Nucleus accumbens (tissue), 56 donors: ENCODE data around the gene XPO6.

Source experiments
- DNase-seq, 56 donors: peaks; one replicate each; lab custom pipeline; 2025; lab: John Stamatoyannopoulos, UW

The XPO6 gene

DNA sequence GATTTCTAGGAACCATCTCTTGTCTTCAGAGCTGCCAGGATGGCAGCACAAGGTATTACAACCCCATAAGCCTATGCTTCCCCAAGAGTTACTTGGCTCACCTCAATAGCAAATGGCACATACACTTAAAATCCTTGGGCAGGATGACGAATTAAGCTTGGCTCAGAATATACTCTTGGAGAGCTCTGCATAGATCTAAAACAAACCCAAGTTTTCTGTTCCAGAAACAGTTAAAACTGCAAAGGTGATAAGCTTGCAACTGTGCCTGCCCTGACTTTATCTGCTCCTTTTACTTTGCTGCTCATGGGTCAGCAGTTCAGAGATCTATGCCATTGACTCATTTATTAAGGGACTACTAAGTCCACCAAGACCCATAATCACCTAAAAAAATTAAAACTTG, 26.1 kb downstream of the XPO6 start:
- DNase-seq = no peak

- DNase-seq = no peak
These were observed 27.1 kb downstream of the XPO6 start for GRCh38 chr16:28184625-28185024.

DNA sequence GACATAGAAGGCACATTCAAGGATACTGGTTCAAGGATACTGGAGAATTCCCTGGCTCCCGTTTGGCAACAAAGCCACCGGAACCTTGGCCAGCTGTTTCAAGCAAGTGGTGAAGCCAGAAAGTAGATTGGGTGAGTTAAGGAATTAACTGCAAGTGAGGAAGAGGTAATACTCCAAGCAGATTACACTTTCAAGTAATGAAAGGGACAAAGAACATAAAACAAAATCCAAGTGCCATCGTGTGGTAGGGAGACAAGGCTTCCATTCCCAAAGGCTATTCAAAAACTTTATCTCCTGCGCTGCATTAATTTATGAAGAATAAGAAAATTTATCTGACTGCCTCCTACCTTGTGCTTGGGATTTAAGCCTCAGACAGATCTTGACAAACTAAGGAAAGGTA, 27.8 kb downstream of the XPO6 start:
- no peak for DNase-seq

GRCh38 chr16:28183484-28183883, 28.3 kb downstream of the XPO6 start:
- no peak for DNase-seq

- DNase-seq = no peak
These were observed 29.0 kb downstream of the XPO6 start for GRCh38 chr16:28182801-28183200.

DNA sequence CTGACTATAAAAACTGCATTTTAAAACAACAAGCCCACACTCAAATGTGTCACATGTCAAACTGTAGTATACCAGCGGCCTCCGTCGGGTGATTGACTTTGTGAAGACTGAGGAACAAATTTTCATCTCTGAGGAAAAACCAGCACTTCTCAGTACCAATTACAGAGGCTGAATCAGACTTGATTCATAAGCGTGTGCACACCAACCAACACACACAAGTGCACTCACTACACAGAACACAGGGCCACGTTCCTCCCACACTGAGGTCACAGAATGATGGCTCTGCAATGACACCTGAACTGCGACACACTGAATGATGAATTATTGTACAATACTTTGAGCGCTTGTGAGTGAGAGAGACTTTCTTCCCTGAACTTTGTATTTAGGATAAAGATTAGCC, 29.6 kb downstream of the XPO6 start:
- peak in 8 of 56 donors; percentile 2 to 42 (median 24) for DNase-seq

DNA sequence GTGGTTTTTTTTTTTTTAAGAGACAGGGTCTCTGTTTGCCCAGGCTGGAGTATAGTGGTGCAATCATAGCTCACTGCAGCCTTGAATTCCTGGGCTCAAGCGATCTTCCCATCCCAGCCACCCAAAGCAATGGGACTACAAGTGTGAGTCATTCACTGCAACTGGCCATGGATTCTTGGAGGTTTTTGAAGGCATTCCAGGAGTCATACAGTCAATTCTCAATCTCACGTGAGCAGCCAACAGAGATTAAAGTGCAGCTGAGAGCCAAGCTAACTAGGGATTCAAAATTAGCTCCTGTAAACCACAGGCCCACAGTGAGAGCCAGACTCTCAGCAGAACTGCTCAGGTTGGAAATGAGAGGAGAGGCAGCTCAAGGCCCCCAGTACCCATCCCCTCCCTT, 30.2 kb downstream of the XPO6 start:
- DNase-seq = peak in 1 of 56 donors; percentile 10

DNA sequence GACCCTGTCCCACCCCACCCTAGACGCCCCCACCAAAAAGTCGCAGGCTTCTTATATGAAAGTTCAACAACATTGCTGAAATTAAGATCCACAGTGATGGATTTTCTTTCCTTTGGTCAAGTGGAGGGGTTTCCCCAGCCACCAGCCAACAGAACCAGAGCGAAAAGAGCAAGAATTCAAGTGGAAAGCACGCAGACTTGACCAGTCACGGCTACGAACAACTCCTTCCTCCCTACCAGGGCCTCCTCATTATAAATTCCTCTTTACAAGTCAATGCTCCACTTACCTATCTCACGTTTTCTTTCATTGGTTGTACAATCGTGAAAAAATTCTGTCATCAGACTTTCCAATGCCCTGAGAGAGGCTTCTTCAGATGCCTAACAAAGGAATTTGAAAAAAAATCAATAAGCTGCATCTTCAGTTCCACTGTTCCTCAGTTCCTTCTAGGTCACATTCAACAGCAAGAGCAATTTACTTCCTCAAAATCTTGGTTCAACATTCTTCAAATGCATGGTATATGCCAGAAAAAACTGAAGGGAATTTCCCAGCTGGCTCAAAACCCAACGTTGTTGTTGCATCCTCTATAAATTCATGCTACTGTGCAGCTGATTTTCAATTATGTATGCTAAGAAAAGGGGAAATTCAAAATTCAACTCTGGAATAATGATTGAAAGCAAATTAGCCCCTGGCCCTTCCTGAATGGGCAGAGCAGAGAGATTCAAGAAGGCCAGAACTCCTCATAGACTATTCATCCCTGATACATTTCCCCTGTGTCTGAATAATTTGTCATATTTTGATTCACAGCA, 30.9 kb downstream of the XPO6 start:
- DNase-seq = no peak

- no peak for DNase-seq
These were observed 32.4 kb downstream of the XPO6 start for GRCh38 chr16:28179354-28179753.

- no peak for DNase-seq
These were observed 36.0 kb downstream of the XPO6 start for GRCh38 chr16:28175715-28176114.

DNA sequence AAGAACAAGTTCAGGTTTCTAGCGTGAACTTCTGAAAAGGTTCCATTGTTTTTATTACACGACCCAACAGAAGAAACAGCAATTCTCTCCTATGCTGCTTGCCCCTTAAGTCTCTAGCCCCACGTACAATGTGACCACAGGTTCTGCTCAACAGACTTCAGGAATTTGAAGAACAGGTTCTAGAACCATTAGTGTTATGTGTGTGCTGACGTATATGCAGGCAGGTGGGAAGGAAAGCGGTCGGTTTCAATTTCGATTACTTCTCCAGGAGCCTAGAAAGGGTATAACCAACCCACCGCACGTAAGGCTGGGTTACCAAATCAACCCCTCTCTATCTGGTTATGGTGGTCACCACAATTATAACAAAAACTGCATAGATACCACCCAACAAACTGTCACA, 39.4 kb downstream of the XPO6 start:
- DNase-seq = no peak

DNA sequence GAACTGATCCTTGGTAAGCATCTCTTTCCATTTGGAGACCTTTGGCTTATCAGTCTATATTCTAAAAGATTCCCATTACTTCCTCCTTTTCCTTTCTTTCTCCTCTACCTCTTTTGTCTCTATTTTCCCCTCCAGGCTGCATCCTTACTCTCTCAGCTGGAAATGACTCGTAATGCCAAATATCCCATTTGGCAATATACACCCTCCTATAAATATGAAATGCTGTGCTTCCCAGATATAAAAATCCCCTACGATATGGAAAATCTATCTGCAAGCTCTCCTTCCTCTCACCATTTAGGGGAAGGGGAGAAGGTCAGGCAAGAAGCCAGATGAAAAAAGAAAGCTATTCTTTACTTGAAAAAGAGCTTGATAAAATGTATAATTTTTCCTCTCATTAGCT, 39.9 kb downstream of the XPO6 start:
- DNase-seq = no peak

GRCh38 chr16:28168991-28169554, 42.7 kb downstream of the XPO6 start:
- DNase-seq = no peak

GRCh38 chr16:28167730-28168129, 44.0 kb downstream of the XPO6 start:
- DNase-seq = no peak

DNA sequence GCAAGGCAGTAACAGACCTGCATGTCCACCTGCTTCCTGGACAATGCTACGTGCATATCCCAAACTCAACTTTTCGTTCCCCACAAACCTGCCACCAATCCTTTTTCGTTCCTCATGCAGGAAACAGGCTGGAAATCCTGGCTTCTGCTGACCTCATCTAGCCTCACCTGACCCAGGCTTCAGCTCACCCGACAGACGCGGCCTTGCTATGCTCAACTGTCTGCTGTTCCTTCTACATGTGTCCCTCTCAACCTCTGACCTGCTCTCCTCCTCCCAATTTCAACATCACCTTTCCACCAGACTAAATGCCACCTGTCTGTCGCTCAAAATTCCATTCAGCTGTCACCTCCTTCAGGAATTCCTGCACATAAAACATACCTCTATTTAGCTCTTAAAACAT, 44.5 kb downstream of the XPO6 start:
- DNase-seq = no peak

DNA sequence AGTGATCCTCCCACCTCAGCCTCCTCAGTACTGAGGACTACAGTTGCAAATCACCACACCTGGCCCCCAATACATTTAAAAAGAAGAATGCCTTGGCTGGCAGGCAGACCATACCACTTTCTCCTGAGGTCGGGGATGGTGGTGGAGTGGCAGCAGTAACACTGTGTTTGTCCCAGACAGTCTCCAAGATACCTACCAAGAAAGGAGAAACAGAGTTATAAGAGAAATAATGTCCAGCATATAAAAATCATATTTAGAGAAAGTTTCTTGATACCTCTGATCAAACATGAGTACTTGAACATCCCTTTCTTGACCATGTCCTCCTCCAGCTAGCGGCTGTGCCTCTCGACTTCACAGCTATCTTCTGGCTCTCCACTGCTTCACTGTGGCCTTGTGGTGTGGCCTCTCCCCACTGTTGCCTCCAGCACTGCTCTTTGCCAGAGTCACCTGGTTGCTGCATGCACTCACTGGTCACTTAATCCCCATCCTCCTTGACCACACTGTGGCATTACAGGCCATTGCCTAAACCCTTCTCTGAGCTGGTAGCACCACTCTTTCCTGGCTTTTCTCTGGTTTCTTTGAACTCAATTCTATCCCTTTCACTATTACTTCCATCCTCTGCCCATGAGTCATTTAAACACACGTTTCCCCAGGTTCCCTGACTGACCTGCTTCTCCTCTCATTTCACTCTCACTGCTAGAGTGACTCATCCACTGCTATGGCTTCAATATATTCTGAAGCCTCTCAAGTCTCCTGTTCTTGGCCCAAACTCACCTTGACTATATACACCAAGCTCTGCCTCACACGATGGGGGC, 45.2 kb downstream of the XPO6 start:
- no peak for DNase-seq

GRCh38 chr16:28165598-28165997, 46.2 kb downstream of the XPO6 start:
- no peak for DNase-seq

- DNase-seq = no peak
These were observed 47.6 kb downstream of the XPO6 start for GRCh38 chr16:28164140-28164539.

DNA sequence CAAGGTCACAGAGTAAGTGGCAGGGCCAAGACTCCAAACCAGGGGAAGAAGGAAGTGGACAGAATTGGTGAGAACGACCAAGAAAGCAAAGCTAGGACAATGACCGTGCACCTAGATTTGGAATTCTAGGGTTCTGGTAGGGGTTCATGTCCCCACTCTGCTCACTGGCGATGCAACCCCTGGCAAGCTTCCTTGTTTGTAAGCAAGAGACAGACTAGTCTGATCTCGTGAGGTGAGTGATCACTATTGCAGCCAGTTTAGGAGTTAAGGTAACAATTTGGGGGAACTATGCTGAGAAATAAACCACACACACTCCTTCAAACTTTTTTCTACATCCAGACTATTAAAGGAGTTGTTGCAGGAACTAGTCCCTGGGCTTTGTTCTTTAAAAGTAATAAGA, 48.1 kb downstream of the XPO6 start:
- DNase-seq = no peak

GRCh38 chr16:28162326-28162877, 49.4 kb downstream of the XPO6 start:
- no peak for DNase-seq

GRCh38 chr16:28161626-28162025, 50.1 kb downstream of the XPO6 start:
- DNase-seq = no peak
